Hepatic stellate cell (primary cell): ENCODE results near the gene DAZL.
A peak's percentile ranks its signal among the peaks of the same experiment; 100 is the strongest.
"Not testable (repeated sequence)": the region's sequence is repeated elsewhere in the genome, so short reads cannot be mapped to it uniquely, and the experiment has no call there.

ENCODE experiments used
- DNase-seq: peaks from one replicate; pipeline ENCODE4 v3.0.0; 2011; ENCODE audit warnings: low spot score

The DAZL gene

DNA sequence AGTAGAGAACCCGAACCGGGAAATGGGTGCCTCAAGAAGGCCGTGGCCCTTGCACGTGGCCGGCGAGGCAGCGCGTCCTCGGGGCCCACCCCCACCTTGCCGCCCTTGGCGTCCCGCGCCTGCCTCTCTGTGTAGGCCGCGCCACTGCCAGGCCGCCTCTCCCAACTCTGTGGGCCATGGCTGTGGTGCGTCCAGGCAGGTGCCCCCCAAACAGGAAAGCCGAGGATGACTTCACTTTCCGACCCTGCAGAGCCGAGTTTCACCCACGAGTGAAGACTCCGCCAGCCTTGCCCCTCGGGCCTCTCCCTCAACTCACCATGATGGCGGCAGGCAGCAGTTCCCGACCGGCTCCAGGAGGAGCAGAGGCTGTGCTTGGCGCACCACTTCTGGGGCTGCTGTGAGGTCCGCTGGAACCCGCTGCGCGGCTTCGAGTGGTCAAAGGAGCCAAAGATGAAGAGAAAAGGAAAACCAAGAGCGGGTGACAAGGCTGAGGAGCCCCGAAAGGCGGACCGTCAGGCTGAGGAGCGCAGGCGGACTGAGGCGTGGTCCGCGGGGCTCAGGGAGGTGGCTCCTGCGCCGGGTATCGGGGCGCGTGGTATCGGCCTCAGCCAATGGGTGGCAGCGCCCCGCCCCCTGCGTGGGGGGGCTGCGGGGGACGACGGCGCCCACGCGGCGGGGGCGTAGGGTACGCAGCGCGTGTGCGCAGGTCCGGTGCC lies at the start of gene DAZL:
Gene DAZL, minus strand, starts transcription at position 537 of the 716 bp plus-strand sequence. Its CDS starts 218 bp downstream, at position 319.
- DNase-seq, result no peak

DNA sequence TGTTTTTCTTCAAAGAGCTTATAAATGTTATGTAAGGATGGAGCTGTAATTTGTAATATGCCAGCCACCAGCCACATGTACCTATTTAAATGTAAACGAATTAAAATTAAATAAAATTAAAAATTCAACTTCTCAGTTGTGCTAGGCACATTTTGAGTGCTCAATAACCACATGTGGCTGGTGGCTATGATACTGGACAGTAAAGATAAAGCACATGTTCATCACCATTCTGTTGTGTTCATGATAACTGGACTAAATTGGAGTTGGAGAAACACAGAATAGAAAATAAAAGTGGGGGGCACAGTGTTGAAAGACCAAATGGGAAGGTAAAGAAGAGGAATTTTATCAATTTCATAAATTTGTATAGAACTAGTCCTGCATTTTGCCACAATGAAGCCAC lies 49.8 kb upstream of the DAZL start:
- DNase-seq, result no peak

- no peak for DNase-seq
Measured at GRCh38 chr3:16653712-16654111, 48.5 kb upstream of the DAZL start.

DNA sequence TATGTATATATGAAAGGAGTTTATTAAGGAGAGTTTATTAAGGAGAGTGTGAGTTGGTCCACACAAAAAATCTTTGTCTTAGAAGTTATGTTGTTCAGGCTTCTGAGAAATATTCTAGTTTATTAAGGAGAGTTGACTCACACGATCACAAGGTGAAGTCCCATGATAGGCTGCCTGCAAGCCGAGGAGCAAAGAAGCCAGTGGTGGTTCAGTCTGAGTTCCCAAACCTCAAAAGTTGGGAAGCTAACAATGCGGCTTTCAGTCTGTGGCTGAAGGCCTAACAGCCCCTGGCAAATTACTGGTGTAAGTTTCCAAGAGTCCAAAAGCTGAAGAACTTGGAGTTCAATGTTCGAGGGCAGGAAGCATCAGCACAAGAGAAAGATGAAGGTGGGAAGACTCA lies 42.4 kb upstream of the DAZL start:
- no peak for DNase-seq

GRCh38 chr3:16639806-16640205 lies 34.6 kb upstream of the DAZL start:
- no peak for DNase-seq

- no peak for DNase-seq
Measured at GRCh38 chr3:16633948-16634347, 28.7 kb upstream of the DAZL start.

- DNase-seq, result no peak
Measured at GRCh38 chr3:16632395-16632794, 27.2 kb upstream of the DAZL start.

- DNase-seq, result peak; percentile 38
Measured at GRCh38 chr3:16618721-16619120, 13.5 kb upstream of the DAZL start.

DNA sequence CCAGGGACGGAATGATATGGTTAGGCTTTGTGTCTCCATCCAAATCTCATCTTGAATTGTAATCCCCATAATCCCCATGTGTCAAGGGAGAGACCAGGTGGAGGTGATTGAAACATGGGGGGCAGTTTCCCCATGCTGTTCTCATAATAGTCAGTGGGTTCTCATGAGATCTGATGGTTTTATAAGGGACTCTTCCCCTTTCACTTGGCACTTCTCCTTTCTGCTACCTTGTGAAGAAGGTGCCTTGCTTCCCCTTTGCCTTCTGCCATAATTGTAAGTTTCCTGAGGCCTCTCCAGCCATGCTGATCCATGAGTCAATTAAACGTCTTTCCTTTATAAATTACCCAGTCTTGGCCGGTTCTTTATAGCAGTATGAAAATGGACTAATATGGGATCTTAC lies 11.9 kb upstream of the DAZL start:
- not testable (repeated sequence) for DNase-seq

GRCh38 chr3:16616083-16616482 lies 10.9 kb upstream of the DAZL start:
- DNase-seq, result no peak

GRCh38 chr3:16614033-16615031 lies 9.1 kb upstream of the DAZL start:
- DNase-seq, result no peak

DNA sequence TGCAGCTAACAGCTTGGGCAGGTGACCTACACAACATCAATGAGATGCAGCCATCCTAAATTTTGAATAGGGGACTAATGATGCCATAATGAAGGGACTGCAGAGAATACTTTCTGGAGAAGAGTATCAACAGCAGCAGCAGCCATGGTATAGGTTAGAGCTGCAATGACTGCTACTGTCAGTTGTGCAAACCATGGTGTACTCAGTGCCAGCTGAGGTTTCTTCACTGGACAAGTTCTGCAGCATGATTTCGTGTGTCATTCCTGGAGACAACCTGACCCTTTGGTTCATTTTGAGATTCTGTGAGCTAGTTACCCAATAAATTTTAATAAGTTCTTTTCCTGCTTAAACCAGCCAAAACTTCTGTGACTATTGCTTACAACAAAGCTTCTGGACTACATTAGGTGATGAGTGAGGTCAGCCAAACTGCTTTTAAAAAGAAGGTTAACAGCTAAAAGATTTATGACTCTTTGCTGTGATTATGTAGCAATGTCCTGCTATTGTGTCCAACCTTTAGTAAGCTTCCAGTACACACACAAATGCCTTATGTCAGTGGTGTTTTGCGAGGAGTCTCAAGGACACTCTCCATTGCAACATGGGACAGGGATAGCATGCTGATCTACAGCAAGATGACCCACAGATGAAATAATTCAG lies 4.8 kb upstream of the DAZL start:
- no peak for DNase-seq

- no peak for DNase-seq
Measured at GRCh38 chr3:16608816-16609215, 3.6 kb upstream of the DAZL start.

DNA sequence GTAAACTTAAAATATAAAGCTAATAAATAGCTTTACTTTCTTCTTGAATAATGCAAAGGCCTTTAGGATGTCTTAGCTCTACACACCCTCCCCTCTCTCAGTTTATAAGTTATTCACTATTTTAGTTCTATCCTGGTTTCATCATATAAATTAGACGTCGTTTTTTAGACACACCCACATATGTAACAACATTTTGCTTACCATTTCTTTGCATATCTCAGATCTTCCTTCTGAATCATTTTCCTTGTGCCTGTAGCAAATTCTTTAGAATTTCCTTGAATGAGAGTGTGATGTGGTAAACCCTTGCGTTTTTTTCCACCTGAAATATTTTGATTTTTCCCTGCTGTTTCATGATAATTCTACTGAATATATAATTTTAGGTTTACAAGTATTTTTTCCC lies 2.5 kb upstream of the DAZL start:
- DNase-seq, result no peak

DNA sequence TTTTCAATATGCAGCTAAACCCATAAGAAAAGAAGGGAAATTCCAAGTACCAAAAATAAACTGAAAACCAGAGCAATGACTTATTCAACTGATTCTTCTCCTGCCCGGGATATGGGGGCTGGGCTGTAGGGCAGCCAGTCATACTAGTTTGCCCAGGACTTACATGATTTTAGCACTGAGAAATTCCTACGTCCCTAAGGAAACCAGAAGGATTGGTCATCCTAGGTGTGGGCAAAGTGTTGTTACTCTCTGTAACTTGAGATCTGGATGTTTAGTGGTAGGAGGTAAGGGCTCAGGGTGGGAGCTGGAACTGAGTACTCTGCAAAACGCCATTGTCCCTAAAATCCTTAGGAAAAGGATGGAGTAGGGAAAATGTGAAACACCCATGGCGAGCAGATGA lies 1.2 kb upstream of the DAZL start:
- DNase-seq, result no peak

DNA sequence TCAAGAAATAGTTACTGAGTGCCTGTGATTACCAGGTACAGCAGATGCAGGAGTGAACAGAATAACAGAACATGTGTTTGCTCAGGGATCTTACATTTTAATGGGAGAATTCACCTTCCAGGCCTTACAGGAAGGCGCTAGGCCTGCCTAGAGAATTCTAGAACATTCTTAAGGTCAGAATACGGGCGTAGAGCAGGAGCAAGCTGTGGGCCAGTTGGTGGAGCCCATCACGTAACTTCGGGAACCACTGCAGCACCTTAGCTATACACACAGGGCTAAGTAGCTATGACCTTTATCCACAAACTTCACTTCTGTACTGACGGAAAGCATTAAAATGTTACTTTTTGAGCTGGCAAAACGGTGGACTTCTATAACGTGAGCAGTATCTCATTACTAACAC lies 743 bp upstream of the DAZL start:
- DNase-seq, result no peak

GRCh38 chr3:16604433-16604832 lies 790 bp downstream of the DAZL start:
- no peak for DNase-seq

DNA sequence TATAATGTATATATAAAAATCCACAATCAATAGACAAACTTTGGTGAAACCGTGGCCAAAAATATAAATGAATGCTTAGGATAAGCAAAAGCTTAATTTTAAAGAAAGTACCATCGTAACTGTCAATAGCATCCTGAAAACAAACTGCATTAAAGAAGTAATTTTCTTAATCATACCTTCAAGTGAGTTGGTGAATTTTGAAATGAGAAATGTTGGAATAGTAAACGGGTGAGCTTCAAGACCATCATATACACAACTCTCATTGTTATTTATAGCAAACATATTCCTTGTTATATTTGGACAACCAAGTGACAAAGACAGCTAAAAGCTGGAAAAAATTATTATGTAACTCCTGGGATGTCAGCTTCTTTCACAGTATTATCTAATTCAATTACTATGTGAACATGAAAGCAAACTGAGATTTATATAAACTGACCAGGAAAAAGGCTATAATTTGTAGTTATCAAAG lies 3.7 kb downstream of the DAZL start:
- DNase-seq, result no peak

DNA sequence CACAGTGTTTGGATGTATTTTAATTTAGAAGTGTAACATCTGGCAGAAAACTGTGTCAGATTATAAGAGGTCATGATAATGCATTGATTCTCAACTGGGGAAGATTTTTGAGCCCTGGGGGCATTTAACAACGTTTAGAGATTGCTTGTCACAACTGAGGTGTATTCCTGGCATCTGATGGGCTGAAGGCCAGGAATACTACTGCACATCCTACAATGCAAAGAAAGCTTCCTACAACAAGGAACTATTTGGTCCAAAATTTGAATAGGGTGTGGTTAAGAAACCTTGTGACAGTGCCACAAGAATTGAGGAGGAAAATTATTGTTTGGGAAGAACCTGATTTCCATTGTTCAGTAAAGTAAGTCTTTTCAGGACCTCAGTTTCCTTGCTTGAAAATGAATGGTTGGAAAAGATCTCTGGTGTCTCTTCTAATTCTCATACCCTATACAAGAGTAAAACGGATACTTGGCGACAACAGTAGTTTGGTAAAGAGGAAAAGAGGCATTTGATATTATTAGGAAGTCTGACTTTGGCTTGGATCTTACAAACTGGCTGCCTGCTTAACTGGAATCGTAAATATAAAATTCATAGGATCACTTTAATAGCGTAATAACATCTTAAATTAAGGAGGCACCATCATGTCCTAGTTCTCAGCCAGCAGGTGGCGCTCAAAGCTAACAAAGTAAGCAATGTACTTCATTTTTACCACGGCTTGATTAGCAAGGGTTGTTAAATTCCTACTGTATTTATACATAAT lies 4.3 kb downstream of the DAZL start:
- peak; percentile 37 for DNase-seq

- DNase-seq, result no peak
Measured at GRCh38 chr3:16599694-16600093, 5.5 kb downstream of the DAZL start.

GRCh38 chr3:16596352-16597032 lies 8.7 kb downstream of the DAZL start:
- no peak for DNase-seq
